DND-41 (cell line): Measurements from ENCODE around the gene CYP4X1.
"Not testable (repeated sequence)": the region's sequence is repeated elsewhere in the genome, so short reads cannot be mapped to it uniquely, and the experiment has no call there.

Source experiments
- ATAC-seq: fragments of 200-7000 bp; cut with Tn5 transposase; 3 replicates; pipeline ENCODE4 v1.9.1; 2021; ENCODE audit warnings: low read depth; ENCODE audit not compliant: insufficient read depth
- DNase-seq: peaks from one replicate; pipeline ENCODE4 v3.0.0-alpha.2; 2020
- H2AFZ ChIP-seq: 2 replicates; pipeline ENCODE4 v1.6.0; 2012; ENCODE audit warnings: low read depth, low read length
- H3K27ac ChIP-seq: 2 replicates; pipeline ENCODE4 v1.5.1; 2012; ENCODE audit warnings: low read length, inconsistent platforms
- H3K27me3 ChIP-seq: fragments of 200-600 bp; sonication (generic); 2 replicates; pipeline ENCODE4 v1.6.0; 2012; ENCODE audit warnings: low read length, mild to moderate bottlenecking, inconsistent platforms; ENCODE audit not compliant: insufficient read depth, poor library complexity
- H3K36me3 ChIP-seq: 2 replicates; pipeline ENCODE4 v1.5.1; 2012; ENCODE audit warnings: low read length, inconsistent platforms; ENCODE audit not compliant: insufficient read depth
- H3K4me1 ChIP-seq: 2 replicates; pipeline ENCODE4 v1.5.1; 2012; ENCODE audit warnings: mild to moderate bottlenecking, low read length; ENCODE audit not compliant: insufficient read depth
- H3K4me2 ChIP-seq: 2 replicates; pipeline ENCODE4 v1.6.0; 2012; ENCODE audit warnings: mild to moderate bottlenecking, moderate library complexity, low read length, inconsistent platforms; ENCODE audit not compliant: insufficient read depth
- H3K4me3 ChIP-seq, 2 experiments: fragments of 200-600 bp in 1 of 2; shearing (Covaris generic) in 1 of 2; 2 replicates each; pipeline ENCODE4 v1.5.1; 2012 to 2016; ENCODE audit warnings: inconsistent platforms in 2 of 2, low read length in 2 of 2, mild to moderate bottlenecking in 2 of 2, low read depth in 1 of 2, moderate library complexity in 1 of 2
- H3K79me2 ChIP-seq: 2 replicates; pipeline ENCODE4 v1.6.0; 2012; ENCODE audit warnings: low read length, inconsistent platforms; ENCODE audit not compliant: insufficient read depth
- H3K9ac ChIP-seq: 2 replicates; pipeline ENCODE4 v1.6.0; 2012; ENCODE audit warnings: low read depth, mild to moderate bottlenecking, inconsistent platforms, low read length, moderate library complexity
- H3K9me3 ChIP-seq: 2 replicates; pipeline ENCODE4 v1.5.1; 2012; ENCODE audit warnings: low read length, moderate library complexity, mild to moderate bottlenecking, inconsistent platforms; ENCODE audit not compliant: insufficient read depth, severe bottlenecking
- H4K20me1 ChIP-seq: 2 replicates; pipeline ENCODE4 v1.6.0; 2012; ENCODE audit warnings: low read length; ENCODE audit not compliant: insufficient read depth
- EZH2 ChIP-seq: IDR thresholded peaks from 3 replicates; pipeline ENCODE4 v1.6.1; 2012; ENCODE audit warnings: borderline replicate concordance, low read depth, mild to moderate bottlenecking, moderate library complexity, low read length, inconsistent platforms; ENCODE audit not compliant: severe bottlenecking
- TF ChIP-seq, protein P1 (sequence below): IDR thresholded peaks from 2 replicates; pipeline ENCODE4 v1.5.1; 2012; ENCODE audit warnings: borderline replicate concordance, low read length, moderate library complexity, mild to moderate bottlenecking; ENCODE audit not compliant: poor library complexity, severe bottlenecking; ENCODE audit errors: extremely low read depth

CYP4X1 gene

DNA sequence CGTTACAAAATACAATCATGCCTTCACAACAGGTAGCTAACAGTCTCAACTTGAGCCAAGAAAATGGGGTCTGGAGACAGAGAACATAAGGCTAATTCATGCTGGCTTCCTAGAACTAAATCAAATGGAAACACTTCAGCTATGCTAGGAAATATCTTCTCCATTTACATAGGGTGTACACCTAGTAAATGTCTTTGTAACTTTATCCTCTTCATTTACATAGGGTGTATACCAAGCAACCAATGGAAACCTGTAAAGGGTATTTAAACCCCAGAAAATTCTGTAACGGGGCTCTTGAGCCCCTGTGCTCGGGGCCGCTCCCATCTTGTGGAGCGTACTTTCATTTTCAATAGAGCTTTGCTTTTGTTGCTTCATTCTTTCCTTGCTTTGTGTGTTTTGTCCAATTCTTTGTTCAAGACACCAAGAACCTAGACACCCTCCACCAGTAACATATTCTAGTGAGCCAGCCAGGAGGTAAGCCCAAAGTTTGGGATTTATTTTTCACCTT, 19.5 kb upstream of the CYP4X1 start:
- no peak for TF ChIP-seq EZH2
- TF ChIP-seq, protein P1, sequence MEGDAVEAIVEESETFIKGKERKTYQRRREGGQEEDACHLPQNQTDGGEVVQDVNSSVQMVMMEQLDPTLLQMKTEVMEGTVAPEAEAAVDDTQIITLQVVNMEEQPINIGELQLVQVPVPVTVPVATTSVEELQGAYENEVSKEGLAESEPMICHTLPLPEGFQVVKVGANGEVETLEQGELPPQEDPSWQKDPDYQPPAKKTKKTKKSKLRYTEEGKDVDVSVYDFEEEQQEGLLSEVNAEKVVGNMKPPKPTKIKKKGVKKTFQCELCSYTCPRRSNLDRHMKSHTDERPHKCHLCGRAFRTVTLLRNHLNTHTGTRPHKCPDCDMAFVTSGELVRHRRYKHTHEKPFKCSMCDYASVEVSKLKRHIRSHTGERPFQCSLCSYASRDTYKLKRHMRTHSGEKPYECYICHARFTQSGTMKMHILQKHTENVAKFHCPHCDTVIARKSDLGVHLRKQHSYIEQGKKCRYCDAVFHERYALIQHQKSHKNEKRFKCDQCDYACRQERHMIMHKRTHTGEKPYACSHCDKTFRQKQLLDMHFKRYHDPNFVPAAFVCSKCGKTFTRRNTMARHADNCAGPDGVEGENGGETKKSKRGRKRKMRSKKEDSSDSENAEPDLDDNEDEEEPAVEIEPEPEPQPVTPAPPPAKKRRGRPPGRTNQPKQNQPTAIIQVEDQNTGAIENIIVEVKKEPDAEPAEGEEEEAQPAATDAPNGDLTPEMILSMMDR = no peak
- no peak overlapping the region for H2AFZ ChIP-seq
- no peak for ATAC-seq
- no peaks in the 10 kb centered on the region for H4K20me1 ChIP-seq
- H3K27ac ChIP-seq = no peak overlapping the region
- no peaks in the 10 kb centered on the region for H3K4me1 ChIP-seq
- DNase-seq = no peak
- no peak overlapping the region for H3K4me2 ChIP-seq
- no peak overlapping the region for H3K9ac ChIP-seq
- H3K79me2 ChIP-seq = no peaks in the 10 kb centered on the region
- no peak overlapping the region for H3K4me3 ChIP-seq
- no peaks in the 10 kb centered on the region for H3K36me3 ChIP-seq
- H3K9me3 ChIP-seq = no peaks in the 10 kb centered on the region
- no peaks in the 10 kb centered on the region for H3K27me3 ChIP-seq

DNA sequence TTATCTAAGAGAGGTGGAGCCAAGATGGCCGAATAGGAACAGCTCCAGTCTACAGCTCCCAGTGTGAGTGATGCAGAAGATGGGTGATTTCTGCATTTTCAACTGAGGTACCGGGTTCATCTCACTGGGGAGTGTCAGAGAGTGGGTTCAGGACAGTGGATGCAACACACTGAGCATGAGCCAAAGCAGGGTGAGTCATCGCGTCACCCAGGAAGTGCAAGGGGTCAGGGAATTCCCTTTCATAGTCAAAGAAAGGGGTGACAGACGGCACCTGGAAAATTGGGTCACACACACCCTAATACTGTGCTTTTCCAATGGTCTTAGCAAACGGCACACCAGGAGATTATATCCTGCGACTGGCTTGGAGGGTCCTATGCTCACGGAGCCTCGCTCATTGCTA, 17.0 kb upstream of the CYP4X1 start:
- H3K79me2 ChIP-seq, H3K9me3 ChIP-seq: not testable (repeated sequence)

DNA sequence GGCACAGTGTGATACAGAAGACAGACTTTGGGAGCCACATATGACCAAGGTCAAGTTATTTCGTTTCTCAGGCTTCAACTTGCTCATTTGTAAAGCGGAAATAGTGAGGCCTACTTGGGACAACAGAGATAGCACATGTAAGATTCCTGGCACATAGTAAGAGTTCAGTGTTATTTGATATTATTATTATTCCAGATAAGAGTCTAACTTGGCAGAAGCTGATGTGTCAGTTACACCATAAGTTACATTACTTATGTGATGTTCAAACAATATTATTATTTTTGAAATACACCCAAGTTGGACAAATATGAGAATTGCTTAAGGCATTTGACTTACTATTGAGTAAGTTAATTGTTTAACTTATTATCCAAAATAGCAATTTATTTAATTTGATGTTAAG, 10.2 kb upstream of the CYP4X1 start:
- TF ChIP-seq, protein P1 = no peak
- TF ChIP-seq EZH2 = no peak
- Histone ChIP-seq H3K27me3 (no peaks in the 10 kb centered on the region), H3K36me3 (no peaks in the 10 kb centered on the region), H3K27ac (no peak overlapping the region), H4K20me1 (no peaks in the 10 kb centered on the region), H3K4me1 (no peaks in the 10 kb centered on the region), H3K9ac (no peak overlapping the region), H2AFZ (no peak overlapping the region), H3K4me2 (no peak overlapping the region), H3K79me2 (no peaks in the 10 kb centered on the region), H3K4me3 (no peak overlapping the region), H3K9me3 (no peaks in the 10 kb centered on the region)
- no peak for DNase-seq
- ATAC-seq = no peak

More for the DNA sequence above, 17.0 kb upstream of the CYP4X1 start:
- not testable (repeated sequence) for H3K27me3 ChIP-seq, H3K4me2 ChIP-seq, H2AFZ ChIP-seq, DNase-seq, H4K20me1 ChIP-seq, ATAC-seq, H3K4me3 ChIP-seq, H3K27ac ChIP-seq, H3K4me1 ChIP-seq, H3K9ac ChIP-seq, H3K36me3 ChIP-seq

DNA sequence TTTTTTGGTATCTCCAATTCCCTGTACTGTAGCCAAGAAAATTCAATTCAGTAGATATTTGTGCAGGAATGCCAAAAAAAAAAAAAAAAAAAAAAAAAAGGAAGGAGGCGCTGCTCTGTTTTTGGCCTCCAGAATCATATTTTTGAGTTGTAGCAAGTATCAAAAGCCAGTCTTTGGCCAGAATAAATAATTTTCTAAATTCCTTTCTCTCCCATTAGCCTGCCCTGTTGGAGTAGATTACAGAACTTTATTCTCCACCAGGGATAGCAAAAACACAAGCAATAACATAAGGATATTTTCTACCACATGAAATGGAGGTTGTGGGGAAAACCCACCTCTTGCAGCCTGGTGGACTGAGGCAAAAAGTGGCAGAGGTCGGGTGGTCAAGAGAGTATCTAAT, 2.4 kb upstream of the CYP4X1 start:
- Histone ChIP-seq H3K4me1 (no peaks in the 10 kb centered on the region), H4K20me1 (no peaks in the 10 kb centered on the region), H3K79me2 (no peaks in the 10 kb centered on the region), H3K36me3 (no peaks in the 10 kb centered on the region), H3K27ac (no peak overlapping the region), H3K9ac (no peak overlapping the region), H3K4me2 (no peak overlapping the region), H3K4me3 (no peak overlapping the region), H2AFZ (no peak overlapping the region), H3K9me3 (no peaks in the 10 kb centered on the region), H3K27me3 (no peaks in the 10 kb centered on the region)
- ATAC-seq (no peak), DNase-seq (no peak)
- TF ChIP-seq, protein P1 = no peak
- no peak for TF ChIP-seq EZH2
